Mucosa of gallbladder (tissue), 1 donor: ENCODE results near the gene SYPL1. TPM values are rescaled to one million over a fixed set of nuclear protein-coding genes. Genes with fewer than 3 reads are reported as not detected.
A peak's percentile ranks its signal among the peaks of the same experiment; 100 is the strongest.

Source experiments
- DNase-seq: peaks from one replicate; pipeline ENCODE4 v3.0.0-alpha.2; 2020; ENCODE audit warnings: low spot score
- total RNA-seq: library from RNA; stranded (reverse); gene quantifications from one replicate; pipeline ENCODE4 v1.2.1, GENCODE V29; 2021
- donor health status: DM: no; HTN: no; CAD: no.

The SYPL1 gene
- total RNA-seq, 1 donor from 2014 or later, result 116 TPM

GRCh38 chr7:106067678-106068077, 44.4 kb downstream of the SYPL1 start:
- DNase-seq, result no peak

- DNase-seq, result no peak
Observed at GRCh38 chr7:106065575-106066500, 46.3 kb downstream of the SYPL1 start.

GRCh38 chr7:106064771-106065574, 47.1 kb downstream of the SYPL1 start:
- DNase-seq, result peak; percentile 90

- DNase-seq, result no peak
Observed at GRCh38 chr7:106064316-106064715, 47.8 kb downstream of the SYPL1 start.

- no peak for DNase-seq
Observed at GRCh38 chr7:106063692-106064091, 48.4 kb downstream of the SYPL1 start.

- DNase-seq, result no peak
Observed at GRCh38 chr7:106063024-106063423, 49.1 kb downstream of the SYPL1 start.

- DNase-seq, result no peak
Observed at GRCh38 chr7:106062521-106062931, 49.6 kb downstream of the SYPL1 start.

GRCh38 chr7:106062006-106062405, 50.1 kb downstream of the SYPL1 start:
- no peak for DNase-seq

- no peak for DNase-seq
Observed at GRCh38 chr7:106061301-106061979, 50.7 kb downstream of the SYPL1 start.

- no peak for DNase-seq
Observed at GRCh38 chr7:106060394-106060920, 51.7 kb downstream of the SYPL1 start.

- no peak for DNase-seq
Observed at GRCh38 chr7:106059556-106059955, 52.6 kb downstream of the SYPL1 start.

- no peak for DNase-seq
Observed at GRCh38 chr7:106058928-106059324, 53.2 kb downstream of the SYPL1 start.

GRCh38 chr7:106057962-106058927, 53.9 kb downstream of the SYPL1 start:
- peak; percentile 86 for DNase-seq

GRCh38 chr7:106057204-106057961, 54.7 kb downstream of the SYPL1 start:
- no peak for DNase-seq

GRCh38 chr7:106056513-106057203, 55.5 kb downstream of the SYPL1 start:
- DNase-seq, result peak; percentile 73

GRCh38 chr7:106054971-106055532, 57.1 kb downstream of the SYPL1 start:
- no peak for DNase-seq

GRCh38 chr7:106054156-106054910, 57.8 kb downstream of the SYPL1 start:
- no peak for DNase-seq

GRCh38 chr7:106053109-106053508, 59.0 kb downstream of the SYPL1 start:
- DNase-seq, result no peak
